ENCODE data around the gene PUS1.
A peak's percentile ranks its signal among the peaks of the same experiment; 100 is the strongest.

The PUS1 gene

DNA sequence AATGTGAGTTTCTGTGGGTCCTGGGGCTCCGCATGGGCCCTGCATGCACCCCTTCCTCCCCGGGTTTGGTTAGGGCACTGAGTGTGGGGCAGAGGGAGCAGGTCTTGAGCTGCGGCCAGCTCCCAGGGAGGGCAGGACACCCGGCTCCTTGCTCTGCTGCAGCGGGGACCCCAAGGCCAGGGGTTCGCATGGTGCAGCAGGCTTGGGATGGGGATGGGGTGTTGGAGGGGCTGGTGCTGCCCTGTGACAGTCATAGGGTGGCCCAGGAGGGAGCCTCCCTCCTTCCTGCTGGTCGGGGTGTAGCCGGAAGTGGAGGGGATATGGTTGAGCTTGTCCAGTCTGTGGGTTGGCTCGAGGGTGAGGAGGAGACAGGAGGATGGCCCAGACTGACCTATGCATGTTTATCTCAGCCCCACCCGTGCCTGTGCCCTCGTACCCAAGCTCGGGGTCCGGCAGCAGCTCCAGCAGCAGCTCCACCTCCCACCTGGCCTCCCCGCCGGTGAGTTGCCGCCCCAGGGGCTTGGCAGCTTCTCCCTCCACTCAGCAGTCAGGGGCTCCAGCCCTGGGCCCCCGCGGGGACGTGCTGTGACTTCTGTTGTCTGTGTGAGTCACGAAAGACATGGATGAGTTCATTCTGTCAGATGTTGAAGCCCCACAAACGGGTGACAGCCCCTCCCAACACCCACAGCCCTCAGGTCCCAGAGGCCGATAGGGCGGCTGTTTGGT, 18.6 kb upstream of the PUS1 start:
- no peaks in the 10 kb centered on the region for H3K27me3 ChIP-seq (ENCODE audit: insufficient read depth, low read depth, severe bottlenecking)
- H3K27ac ChIP-seq = no peak overlapping the region
- peaks cover 80% of the 10 kb centered on the region for H3K36me3 ChIP-seq
- DNase-seq = no peak
- TF ChIP-seq CTCF (IDR thresholded peaks at IDR 0.05; ENCODE audit: low read depth, low read length) = no peak
- no peaks in the 10 kb centered on the region for H3K9me3 ChIP-seq (ENCODE audit: severe bottlenecking)
- H3K4me3 ChIP-seq (ENCODE audit: low read depth, low read length) = no peak overlapping the region

GRCh38 chr12:131911028-131911650, 17.9 kb upstream of the PUS1 start:
- no peak for TF ChIP-seq CTCF (IDR thresholded peaks at IDR 0.05; ENCODE audit: low read depth, low read length)
- H3K9me3 ChIP-seq (ENCODE audit: severe bottlenecking) = no peaks in the 10 kb centered on the region
- no peak for DNase-seq
- no peak overlapping the region for H3K4me3 ChIP-seq (ENCODE audit: low read depth, low read length)
- peaks cover 87% of the 10 kb centered on the region for H3K36me3 ChIP-seq
- no peak overlapping the region for H3K27ac ChIP-seq
- no peaks in the 10 kb centered on the region for H3K27me3 ChIP-seq (ENCODE audit: insufficient read depth, low read depth, severe bottlenecking)

- Histone ChIP-seq H3K27ac (no peak overlapping the region), H3K9me3 (ENCODE audit: severe bottlenecking) (no peaks in the 10 kb centered on the region), H3K27me3 (ENCODE audit: insufficient read depth, low read depth, severe bottlenecking) (no peaks in the 10 kb centered on the region), H3K36me3 (peaks cover 87% of the 10 kb centered on the region), H3K4me3 (ENCODE audit: low read depth, low read length) (no peak overlapping the region)
- no peak for TF ChIP-seq CTCF (IDR thresholded peaks at IDR 0.05; ENCODE audit: low read depth, low read length)
- DNase-seq = no peak
Observed at GRCh38 chr12:131911851-131912477, 17.1 kb upstream of the PUS1 start.

GRCh38 chr12:131912518-131913274, 16.4 kb upstream of the PUS1 start:
- no peaks in the 10 kb centered on the region for H3K9me3 ChIP-seq (ENCODE audit: severe bottlenecking)
- no peak overlapping the region for H3K4me3 ChIP-seq (ENCODE audit: low read depth, low read length)
- peaks cover 88% of the 10 kb centered on the region for H3K36me3 ChIP-seq
- no peak overlapping the region for H3K27ac ChIP-seq
- TF ChIP-seq CTCF (IDR thresholded peaks at IDR 0.05; ENCODE audit: low read depth, low read length) = peak; percentile 52
- DNase-seq = no peak
- H3K27me3 ChIP-seq (ENCODE audit: insufficient read depth, low read depth, severe bottlenecking) = no peaks in the 10 kb centered on the region

GRCh38 chr12:131913666-131914065, 15.4 kb upstream of the PUS1 start:
- no peak overlapping the region for H3K4me3 ChIP-seq (ENCODE audit: low read depth, low read length)
- DNase-seq = no peak
- TF ChIP-seq CTCF (IDR thresholded peaks at IDR 0.05; ENCODE audit: low read depth, low read length) = no peak
- H3K36me3 ChIP-seq = peaks cover 90% of the 10 kb centered on the region
- H3K27ac ChIP-seq = no peak overlapping the region
- no peaks in the 10 kb centered on the region for H3K9me3 ChIP-seq (ENCODE audit: severe bottlenecking)
- H3K27me3 ChIP-seq (ENCODE audit: insufficient read depth, low read depth, severe bottlenecking) = no peaks in the 10 kb centered on the region
